CD4-positive, alpha-beta T cell treated with Interleukin-17A for 1 hour (primary cell): Measurements from ENCODE around the gene PARD6G.

Source experiments
- DNase-seq: peaks from one replicate; pipeline ENCODE4 v3.0.0-alpha.2; 2020

Gene PARD6G, protein sequence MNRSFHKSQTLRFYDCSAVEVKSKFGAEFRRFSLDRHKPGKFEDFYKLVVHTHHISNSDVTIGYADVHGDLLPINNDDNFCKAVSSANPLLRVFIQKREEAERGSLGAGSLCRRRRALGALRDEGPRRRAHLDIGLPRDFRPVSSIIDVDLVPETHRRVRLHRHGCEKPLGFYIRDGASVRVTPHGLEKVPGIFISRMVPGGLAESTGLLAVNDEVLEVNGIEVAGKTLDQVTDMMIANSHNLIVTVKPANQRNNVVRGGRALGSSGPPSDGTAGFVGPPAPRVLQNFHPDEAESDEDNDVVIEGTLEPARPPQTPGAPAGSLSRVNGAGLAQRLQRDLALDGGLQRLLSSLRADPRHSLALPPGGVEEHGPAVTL

DNA sequence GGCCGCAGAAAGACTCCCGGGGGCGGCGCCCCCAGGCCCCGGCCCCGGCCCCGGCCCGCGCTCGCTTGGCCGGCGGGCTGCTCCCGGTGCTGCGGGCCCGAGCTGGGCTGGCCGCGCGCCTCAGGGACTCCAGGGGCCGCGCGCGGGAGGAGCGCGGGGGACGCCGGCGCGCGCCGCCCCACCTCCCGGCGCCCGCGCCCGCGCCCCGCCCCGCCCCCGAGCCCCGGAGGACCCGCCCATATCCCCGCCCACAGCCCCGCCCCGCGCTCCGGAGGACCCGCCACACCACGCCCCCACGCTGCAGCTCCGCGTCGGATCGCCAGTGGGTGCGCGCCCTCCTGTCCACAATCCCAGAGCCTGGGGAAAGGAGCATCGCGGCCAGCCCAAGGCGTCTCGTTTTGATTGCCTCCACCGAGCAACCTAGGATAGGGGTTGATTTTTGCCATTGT is at the start of gene PARD6G:
Gene PARD6G (minus strand): TSS at position 122 of the 449 bp plus-strand sequence. CDS start 166 bp downstream, outside the sequence.
- peak; percentile 66 for DNase-seq

DNA sequence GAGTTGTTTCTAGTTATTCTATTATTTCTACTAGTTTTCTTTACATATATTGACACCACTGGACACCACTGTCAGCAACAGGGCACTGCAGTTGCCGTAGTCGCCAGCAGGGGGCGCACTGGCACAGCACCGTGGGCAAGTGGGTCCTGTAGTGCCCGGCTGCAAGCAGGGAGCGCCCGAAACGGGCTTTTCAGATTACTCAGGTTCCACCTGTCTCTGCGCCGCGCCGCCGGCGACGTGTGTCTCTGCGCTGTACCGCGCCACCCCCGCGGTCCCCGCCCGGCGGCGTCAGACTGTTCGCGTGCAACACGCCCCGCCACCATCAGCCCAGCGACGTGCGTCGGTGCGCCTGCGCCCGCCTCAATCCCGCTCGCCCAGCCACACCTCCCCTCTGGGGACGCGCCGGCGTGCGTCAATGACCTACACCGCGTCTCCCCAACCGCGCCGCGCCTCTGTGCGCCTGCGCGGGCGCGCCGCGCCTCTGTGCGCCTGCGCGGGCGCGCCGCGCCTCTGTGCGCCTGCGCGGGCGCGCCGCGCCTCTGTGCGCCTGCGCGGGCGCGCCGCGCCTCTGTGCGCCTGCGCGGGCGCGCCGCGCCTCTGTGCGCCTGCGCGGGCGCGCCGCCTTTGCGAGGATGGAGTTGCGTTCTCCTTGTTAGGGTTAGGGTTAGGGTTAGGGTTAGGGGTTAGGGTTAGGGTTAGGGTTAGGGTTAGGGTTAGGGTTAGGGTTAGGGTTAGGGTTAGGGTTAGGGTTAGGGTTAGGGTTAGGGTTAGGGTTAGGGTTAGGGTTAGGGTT is 15.1 kb upstream of the PARD6G start:
- peak; percentile 33 for DNase-seq

DNA sequence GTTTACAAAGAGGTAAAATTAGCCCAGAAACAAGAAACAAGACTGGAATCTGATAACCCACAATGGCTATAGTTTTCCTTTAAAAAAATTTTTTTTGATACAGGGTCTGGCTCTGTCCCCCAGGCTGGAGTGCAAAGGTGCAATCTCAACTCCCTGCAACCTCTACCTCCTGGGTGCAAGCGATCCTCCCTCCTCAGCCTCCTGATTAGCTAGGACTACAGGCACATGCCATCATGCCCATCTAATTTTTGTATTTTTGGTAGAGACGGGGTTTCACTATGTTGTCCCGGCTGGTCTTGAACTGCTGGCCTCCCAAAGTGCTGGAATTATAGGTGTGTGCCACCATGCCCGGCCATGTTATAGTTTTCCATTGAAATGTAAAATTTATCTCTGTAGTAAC is 12.3 kb upstream of the PARD6G start:
- no peak for DNase-seq

DNA sequence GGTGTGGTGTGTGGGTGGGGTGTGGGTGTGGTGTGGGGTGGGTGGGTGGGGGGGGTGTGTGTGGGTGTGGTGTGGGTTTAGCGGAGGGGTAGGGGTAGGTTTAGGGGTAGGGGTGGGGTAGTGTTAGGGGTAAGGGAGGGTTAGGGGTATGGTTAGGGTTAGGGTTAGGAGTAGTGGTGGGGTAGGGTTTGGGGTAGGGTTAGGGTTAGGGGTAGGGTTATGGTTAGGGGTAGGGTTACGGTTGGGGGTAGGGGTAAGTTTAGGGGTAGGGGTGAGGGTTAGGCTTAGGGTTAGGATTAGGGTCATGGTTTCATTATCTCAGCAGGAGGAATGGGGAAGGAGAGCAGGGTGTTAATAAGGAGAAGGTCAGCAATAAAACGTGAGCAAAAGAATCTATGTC is 11.3 kb upstream of the PARD6G start:
- no peak for DNase-seq

DNA sequence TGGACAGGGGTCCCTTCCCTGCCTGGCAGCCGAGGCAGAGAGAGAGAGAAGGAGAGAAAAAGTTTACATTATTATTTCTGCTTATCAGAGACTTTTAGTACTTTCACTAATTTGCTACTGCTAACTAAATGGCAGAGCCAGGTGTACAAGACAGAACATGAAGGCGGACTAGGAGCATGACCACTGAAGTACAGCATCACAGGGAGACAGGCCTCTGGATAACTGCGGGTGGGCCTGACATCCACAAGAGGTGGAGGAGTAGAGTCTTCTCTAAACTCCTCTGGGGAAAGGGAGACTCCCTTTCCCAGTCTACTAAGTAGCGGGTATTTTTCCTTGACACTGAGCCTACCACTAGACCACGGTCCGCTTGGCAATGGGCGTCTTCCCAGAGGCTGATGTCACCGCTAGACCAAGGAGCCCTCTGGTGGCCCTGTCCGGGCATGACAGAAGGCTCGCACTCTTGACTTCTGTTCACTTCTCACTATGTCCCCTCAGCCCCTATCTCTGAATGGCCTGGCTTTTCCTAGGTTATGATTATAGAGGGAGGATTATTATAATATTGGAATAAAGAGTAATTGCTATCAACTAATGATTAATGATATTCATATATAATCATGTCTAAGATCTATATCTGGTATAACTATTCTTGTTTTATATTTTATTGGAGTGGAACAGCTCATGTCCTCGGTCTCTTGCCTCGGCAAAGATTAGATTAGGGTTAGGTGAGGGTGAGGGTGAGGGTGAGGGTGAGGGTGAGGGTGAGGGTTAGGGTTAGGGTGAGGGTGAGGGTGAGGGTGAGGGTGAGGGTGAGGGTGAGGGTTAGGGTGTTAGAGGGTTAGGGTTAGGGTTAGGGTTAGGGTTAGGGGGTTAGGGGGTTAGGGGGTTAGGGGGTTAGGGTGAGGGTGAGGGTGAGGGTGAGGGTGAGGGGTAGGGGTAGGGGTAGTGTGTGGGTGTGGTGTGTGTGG is 10.5 kb upstream of the PARD6G start:
- DNase-seq = peak; percentile 69

DNA sequence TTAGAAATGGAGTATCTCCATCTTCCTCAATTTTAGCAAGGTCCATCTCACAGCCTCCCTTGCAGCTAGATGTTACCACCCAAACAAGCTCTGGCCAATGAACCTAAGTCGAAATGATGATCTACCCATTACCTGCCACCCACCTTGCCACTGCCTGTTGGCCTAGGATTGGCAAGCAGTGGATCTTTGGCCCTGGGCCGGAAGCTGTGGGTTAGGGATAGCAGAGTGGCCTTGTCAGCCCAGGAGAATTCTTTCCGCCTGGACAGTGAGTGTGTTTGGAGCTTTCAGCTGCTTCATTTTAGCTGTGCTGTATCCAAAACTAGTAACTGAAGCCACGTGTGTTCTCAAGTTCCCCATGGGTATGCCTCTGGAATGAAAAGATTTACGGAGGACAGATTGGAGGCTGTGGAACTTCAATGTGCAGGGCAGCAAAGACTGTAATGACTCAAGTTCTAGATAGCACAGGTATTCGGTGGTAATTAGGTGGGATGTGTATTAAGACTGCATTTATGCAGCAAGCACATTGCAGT is 7.7 kb upstream of the PARD6G start:
- no peak for DNase-seq

DNA sequence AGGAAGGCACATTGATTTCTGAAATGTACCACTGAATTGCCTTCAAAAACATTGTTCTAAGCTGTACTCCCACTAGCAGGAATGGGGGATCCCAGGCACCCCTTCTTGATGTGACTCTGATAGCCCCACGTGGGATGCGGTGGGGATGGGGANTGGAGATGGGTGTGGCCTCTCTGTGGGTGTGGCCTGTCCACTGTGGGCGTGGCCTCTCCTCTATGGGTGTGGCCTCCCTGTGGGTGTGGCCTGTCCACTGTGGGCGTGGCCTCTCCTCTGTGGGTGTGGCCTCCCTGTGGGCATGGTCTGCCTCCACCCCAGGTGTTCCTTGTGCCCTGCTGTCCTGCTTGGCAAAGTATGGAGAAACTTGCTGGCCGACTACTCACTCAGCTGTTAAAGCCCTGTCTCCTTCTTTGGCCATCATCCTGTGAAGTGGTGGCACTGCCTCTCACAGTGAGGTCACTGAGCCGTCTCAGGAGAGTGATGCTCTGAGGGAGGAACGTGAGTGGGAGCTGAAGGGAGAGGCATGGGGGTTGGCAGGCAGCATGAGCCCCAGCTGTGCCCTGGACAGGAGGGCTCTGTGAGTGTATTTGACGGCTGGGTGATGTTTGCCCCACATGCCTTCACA is 6.7 kb upstream of the PARD6G start:
- peak; percentile 29 for DNase-seq

DNA sequence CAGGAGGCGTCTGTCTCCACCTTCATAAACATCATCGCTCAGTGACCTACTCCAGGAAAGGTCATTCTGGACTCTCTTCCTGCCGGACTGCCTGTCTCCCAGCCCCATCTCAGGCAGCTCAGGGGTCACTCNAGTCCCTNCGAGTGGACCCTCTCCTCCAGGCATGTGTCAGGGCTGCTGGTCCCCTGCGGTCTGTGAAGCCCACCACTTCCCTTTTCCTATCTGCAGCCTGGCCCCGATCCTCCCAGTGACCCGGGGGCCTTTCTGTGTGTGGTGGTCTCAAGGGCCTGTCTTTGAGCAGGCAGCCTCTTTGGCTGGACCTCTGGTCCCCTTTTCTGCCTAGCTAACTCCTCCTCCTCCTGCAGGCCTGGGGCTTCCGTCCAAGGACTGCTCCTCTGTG is 5.9 kb upstream of the PARD6G start:
- DNase-seq = no peak

DNA sequence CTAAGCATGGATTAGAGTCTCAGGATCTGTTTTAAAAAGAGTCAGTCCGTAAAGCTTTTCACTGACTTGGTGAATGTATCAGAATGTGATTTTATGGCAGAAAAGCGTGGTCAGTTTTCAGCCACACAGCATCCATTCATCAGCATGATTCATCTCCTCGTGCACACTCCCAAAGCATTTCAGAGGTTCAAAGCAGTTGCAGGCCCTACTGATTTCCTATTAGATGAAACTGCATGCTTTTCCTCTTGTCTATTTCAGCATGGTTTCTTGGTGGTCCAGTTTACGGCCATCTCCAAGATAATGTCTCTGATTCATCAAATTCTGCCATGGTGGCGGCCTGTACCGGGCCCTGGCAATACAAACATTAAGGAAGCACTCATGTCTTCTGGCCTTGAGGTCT is 4.8 kb upstream of the PARD6G start:
- DNase-seq = no peak

DNA sequence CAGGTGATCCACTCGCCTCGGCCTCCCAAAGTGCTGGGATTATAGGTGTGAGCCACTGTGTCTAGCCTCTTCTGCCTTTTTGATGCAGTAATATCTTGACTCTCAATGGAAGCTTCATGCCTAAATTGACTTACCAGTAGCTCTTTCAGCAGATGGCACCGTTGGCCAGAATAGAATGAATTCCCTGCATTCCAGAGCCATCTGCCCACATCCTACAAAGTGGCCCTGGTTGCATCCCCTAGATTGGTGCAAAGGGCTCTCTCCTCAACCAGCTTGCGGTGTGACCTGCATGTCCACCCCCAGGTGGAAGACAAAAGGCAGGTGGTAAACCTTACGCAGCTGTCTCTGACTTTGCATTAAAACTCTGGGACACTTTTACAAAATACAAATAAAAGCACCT is 4.4 kb upstream of the PARD6G start:
- no peak for DNase-seq

DNA sequence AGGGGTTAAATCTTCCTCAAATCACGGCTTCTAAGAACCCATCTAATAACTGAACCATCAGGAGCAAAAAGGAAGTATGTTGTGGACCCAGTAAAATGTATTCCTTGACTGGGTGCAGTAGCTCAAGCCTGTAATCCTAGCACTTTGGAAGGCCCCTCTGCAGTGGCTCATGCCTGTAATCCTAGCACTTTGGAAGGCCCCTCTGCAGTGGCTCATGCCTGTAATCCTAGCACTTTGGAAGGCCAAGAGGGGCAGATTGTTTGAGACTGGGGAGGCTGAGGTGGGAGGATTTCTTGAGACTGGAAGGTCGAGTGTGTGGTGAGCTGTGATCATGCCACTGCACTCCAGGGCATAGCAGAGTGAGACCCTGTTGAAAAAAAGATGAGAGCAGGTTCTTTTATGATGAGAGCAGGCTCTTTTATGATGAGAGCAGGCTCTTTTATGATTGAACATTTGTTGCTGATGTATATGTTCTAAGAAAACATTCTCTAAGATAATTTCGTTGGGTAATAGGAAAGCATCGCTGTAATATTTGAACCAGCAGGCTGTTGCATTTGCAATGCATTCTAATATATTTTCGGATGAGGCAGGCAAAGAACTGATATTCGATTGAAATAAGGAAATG is 3.5 kb upstream of the PARD6G start:
- no peak for DNase-seq

DNA sequence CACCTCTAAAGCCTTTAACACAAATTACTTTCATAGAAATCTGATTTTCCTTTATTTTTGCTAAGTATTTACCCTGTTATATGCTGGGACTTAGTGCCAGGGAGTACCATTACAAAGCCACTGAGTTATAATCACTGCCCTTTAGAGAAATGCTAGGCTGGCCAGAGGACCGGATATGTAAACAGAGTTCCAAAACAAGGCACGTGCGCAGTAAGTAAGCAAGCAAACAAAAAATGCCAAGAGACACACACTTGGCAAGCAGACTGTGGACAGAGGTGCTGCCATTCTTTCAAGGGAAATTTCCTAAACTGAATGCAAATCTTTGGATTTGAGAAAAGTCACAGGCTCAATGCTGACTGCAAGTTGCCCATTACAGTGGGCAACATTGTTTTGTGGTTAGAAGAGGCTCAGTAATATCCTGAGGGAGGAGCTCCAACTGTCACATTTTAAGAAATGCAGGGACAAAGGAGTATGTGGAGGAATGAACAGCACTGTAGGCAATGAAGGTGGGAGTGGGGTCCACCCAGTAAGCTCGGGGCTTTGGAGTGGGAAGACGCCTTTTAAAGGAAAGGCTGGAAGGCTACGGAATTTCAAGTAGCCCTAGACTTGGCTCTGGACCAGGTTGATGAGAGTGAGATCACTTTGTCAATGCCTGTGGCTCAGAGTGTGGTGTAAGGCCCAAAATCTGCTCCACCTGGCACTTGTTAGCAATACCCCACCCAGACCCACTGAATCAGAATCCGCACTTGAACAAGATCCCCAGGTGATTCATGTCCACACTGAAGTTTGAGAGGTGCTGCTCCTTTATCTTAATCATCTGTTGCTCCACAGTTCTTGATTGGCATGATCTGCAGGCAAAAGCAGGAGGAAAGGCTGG is 2.1 kb upstream of the PARD6G start:
- DNase-seq = no peak

DNA sequence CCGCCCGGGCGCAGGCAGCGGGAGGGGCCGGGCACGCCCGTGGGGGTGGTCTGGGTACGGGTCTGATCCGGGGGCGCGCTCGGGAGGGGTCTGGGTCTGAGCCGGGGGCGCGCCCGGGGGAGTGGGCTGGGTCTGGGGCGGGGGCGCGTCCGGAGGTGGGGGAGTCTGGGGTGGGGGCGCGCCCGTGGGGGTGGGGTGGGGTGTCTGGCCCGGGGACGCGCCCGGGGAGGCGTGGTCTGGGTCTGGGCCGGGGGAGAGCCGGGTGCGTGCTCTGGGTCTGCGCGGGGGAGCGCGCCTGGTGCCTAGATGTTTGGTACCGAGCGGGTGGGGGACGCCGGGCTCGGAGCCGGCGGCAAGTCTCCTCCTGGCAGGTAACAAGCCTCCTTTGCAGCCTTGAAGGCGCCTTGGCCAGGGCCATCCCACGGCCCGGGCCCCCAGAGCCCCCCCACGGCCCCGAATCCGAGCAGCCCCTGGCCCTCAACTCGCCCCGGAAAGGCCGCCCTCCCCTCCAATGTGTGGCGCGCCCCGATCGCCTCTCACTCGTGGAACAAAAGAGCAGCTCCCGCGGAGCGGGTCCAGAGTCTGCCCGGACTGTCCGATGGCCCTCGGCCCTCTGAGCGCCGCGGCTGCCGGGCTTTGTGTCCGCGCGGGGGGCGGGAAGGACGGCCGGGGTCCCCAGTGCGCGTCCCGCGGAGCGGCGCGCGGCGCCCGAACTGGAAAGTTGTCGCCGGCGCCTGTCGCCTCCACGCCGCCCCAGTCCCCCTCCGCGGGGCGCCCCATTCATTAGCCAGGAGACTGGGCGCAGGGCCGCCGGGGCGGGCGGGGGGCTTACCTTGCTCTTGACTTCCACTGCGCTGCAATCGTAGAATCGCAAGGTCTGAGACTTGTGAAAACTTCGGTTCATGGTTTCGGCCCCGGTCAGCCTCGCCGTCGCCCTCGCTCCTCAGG is 595 bp downstream of the PARD6G start:
- DNase-seq = no peak

DNA sequence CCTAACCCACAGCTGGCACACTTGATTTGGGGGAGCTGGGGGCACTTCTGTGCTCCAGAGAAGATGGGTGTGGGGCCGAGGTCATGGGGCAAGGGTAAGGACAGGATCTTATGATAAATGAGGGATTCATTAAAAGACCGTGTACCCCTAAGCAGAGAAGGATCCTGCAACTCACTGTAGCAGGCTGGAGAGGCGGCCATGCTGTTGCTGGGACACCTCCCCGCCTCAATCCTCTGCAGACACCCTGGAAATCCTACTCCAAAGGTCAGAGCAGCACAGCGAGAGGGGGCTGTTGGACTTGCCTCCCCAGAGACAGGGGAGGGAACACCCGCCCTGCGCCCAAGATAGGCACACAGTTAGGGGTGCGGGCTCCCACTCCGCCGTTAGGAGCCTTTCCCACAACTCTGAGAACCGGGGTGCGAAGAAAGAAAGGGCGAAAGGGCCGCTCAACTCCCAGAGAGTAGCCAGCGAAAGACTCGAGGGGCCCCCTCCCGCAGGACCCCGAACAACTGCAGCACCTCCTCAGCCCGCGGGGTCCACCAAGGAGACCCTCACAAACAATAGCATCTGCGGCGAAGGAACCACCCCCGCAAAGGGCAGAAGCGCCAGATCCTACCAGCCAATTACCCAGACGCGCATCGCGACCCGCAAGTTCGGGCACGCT is 1.4 kb downstream of the PARD6G start:
- DNase-seq = no peak

DNA sequence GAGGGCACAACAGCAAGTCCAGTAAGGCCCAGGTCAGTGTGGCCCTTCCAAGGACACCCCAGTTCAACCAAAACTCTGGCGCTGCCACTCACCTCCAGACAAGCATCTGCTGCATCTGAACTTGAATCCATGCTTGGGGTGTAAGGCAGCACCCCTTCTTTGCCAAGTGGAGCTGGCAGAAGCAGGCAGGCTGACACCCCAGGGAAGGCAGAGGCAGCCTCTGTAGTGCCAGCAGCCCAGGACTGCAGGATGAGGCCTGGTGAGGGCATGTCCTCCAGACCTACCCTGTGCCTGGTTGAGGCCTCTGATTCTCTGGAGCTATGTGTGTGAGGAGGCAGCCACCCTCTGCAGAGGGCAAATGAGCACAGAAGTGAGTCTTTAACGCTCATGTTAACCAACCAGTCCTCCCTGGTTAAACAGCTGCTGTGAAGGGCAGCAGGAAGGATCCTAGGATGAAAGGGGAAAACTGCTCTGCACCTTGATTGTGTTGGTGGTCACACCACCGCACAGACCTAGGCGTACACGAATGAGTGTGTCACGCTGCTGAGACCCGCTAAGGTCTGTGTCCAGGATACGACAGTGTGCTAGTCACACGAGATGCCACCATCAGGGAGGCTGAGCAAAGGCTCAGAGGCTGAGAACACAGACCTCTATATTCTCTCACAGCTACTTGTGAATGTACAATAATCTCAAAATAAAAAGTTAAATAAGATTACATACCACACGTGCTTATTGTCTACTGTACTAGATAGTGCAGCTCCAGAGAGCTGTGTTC is 2.2 kb downstream of the PARD6G start:
- no peak for DNase-seq

DNA sequence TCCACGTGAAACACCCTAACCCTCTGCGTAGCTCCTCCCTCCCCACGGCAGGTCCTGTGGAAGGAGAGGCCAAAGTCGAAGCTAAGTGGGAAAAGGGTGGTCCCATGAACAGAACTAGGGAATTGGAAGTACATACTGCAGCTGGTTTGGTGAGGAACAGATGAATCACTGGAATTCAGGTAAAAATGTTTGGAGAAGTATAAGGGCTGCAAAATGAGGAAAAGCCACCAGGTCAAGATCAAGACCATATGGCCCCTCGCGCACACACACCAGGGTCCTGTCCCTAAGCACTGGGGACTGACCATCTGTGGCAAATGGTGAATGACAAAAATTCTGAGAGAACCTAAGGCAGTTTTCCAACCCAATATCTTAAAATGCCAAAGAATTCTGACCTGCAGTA is 3.1 kb downstream of the PARD6G start:
- DNase-seq = no peak

DNA sequence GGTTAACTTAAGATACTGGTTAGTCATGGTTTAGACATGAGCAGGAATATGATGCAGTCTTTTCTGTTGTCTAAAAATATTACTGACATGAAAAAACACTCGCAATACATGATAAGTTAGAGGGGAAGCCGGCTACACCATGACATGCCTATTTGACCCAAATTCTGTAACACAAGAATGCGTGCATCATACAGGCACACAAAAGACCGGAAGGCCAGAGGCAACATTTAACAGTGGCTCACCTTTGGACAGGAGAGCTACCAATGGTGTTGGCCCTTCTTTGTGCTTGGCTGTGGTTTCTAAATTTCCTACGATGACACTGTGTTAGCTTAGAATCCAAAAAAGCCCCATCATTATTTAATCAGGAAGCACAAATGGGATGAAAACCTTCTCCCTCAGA is 4.1 kb downstream of the PARD6G start:
- no peak for DNase-seq
